ELR (cell line): ENCODE results near the gene TRIM64.
"Not testable (repeated sequence)": the region's sequence is repeated elsewhere in the genome, so short reads cannot be mapped to it uniquely, and the experiment has no call there.

Experiments used
- DNase-seq: peaks from one replicate; pipeline ENCODE4 v3.0.0-alpha.2; 2015; ENCODE audit warnings: low read depth

The TRIM64 gene, protein sequence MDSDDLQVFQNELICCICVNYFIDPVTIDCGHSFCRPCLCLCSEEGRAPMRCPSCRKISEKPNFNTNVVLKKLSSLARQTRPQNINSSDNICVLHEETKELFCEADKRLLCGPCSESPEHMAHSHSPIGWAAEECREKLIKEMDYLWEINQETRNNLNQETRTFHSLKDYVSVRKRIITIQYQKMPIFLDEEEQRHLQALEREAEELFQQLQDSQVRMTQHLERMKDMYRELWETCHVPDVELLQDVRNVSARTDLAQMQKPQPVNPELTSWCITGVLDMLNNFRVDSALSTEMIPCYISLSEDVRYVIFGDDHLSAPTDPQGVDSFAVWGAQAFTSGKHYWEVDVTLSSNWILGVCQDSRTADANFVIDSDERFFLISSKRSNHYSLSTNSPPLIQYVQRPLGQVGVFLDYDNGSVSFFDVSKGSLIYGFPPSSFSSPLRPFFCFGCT

DNA sequence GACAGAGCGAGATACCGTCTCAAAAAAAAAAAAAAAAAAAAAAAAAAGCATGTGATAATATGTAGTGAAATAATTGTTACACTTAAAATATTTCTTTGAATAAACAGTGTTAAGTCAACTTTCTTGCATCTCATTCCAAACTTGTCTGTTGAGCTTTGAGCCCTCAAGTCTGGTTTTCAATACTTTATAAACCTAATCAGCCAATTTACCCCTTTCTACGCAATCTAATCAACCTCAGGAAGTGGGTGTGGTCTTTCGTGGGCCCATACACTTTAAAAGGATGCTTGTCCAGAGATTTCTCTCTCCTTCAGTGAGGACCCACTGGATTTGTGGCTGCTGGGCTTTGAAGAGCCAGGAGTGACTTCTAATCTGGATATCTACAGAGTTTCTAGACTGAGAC is at the start of gene TRIM64:
Gene TRIM64, plus strand, starts transcription at position 301 of the 400 bp plus-strand sequence. CDS start 2,467 bp downstream, outside the sequence.
- DNase-seq: not testable (repeated sequence)

DNA sequence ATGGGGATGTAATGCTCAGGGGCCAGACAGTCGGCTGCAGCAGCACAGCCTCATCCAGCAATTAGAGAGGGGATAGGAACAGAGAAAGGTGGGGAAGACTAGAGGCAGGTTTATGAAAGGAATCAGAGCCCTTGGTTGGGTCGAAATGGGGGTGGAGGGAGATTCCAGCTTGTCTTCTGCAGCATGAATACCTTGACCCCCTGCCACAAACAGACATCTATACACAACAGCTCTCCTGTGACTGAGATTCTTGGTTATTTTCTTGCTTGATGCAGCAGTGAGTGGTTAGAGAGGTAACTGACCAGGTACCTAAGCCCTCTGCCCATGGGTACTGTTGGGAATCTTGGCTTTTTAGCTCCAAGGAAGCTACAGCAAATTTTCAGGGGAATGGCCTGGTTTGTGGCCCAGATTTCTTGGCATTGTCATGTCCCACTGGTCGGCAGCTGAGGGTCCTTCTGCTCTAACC is 43.6 kb upstream of the TRIM64 start, which contains the start of gene TRIM49D1:
Gene TRIM49D1, minus strand, starts transcription at position 51 of the 466 bp plus-strand sequence. CDS start 4,535 bp downstream, outside the sequence.
- DNase-seq: no peak

DNA sequence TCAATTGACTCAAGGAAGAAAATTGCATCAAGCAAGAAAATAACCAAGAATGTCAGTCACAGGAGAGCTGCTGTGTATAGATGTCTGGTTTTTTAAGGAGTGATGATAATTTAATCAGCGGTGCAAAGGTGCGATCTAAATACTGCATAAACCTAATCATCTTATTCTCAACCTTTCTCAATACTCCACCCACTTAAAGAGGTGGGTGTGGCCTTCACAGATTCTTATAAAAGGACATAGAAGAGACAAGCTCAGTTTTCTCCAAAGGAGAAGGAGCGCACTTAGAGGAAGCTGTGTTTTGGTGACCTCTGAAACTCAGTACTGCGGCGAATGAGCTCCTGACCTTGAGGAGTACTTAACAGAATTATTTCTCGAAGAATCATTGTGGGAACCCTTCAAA is 42.1 kb upstream of the TRIM64 start, which contains the start of gene TRIM49D2:
Gene TRIM49D2, plus strand, starts transcription at position 301 of the 400 bp plus-strand sequence. CDS start 2,698 bp downstream, outside the sequence.
- DNase-seq: not testable (repeated sequence)

DNA sequence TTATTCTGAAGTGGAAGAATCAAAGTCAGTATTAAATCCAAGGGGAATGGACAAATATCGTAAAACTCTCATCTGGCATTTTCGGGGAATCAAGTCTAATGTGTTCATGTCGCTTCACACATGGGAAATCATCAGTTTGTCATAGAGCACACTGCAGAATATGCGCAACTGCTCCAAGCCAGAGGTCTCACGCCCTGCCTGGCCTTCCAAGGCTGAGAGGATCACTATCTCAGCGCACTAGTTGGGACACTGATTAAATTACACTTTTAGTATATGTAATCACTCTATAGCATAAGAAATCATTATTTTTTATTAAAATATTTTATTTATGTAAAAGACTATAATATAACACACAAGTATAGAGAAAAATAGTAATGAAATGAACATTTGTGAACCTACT is 5.0 kb upstream of the TRIM64 start:
- DNase-seq: not testable (repeated sequence)
